Calu3 (cell line): ENCODE measurements around the gene FAM13C. TPM values are rescaled to one million over a fixed set of nuclear protein-coding genes. Genes with fewer than 3 reads are reported as not detected.

Source experiments
- BruUV-seq: library from RNA; stranded (reverse); fragments of 400-500 nt; replicated peaks from 2 replicates; lab custom pipeline; 2021; lab: Mats Ljungman, UMichigan
- CTCF ChIA-PET: fragments of 300-600 bp; sonication (Branson Sonifier 250); formaldehyde crosslinking; loops from one replicate; lab custom pipeline; 2022; ENCODE audit warnings: antibody characterized with exemption; lab: Charles Lee
- DNase-seq: peaks from one replicate; pipeline ENCODE4 v3.0.0; 2022
- H3K27ac Mint-ChIP-seq: one replicate; pipeline ENCODE4 v1.8.0; 2022; ENCODE audit warnings: mixed read lengths; ENCODE audit not compliant: unreplicated experiment
- H3K27me3 Mint-ChIP-seq: one replicate; pipeline ENCODE4 v1.8.0; 2022; ENCODE audit warnings: mixed read lengths; ENCODE audit not compliant: unreplicated experiment
- H3K36me3 Mint-ChIP-seq: one replicate; pipeline ENCODE4 v1.8.0; 2022; ENCODE audit warnings: mild to moderate bottlenecking, moderate library complexity, mixed read lengths; ENCODE audit not compliant: insufficient read depth, unreplicated experiment
- H3K4me1 Mint-ChIP-seq: one replicate; pipeline ENCODE4 v1.8.0; 2022; ENCODE audit warnings: mild to moderate bottlenecking, low read depth, mixed read lengths; ENCODE audit not compliant: unreplicated experiment
- H3K4me3 Mint-ChIP-seq: one replicate; pipeline ENCODE4 v1.8.0; 2022; ENCODE audit warnings: mild to moderate bottlenecking, low read depth, moderate library complexity, mixed read lengths; ENCODE audit not compliant: unreplicated experiment
- H3K9me3 Mint-ChIP-seq: one replicate; pipeline ENCODE4 v1.8.0; 2022; ENCODE audit warnings: low read depth, mixed read lengths; ENCODE audit not compliant: unreplicated experiment
- CTCF ChIP-seq: fragments of 200-600 bp; IDR thresholded peaks from one replicate; pipeline ENCODE4 v1.8.0; 2022; ENCODE audit warnings: antibody characterized with exemption; ENCODE audit not compliant: unreplicated experiment
- intact Hi-C: fragments of 100-400 bp; cut with micrococcal nuclease; formaldehyde crosslinking; loops from one replicate; pipeline ENCODE4 v1.10.0; 2022; ENCODE audit not compliant: unreplicated experiment
- total RNA-seq: library from RNA; stranded (reverse); gene quantifications from 2 replicates; pipeline ENCODE4 v1.2.3, GENCODE V29; 2022

Gene FAM13C
- total RNA-seq, 1 experiment from 2014 or later = not detected

DNA sequence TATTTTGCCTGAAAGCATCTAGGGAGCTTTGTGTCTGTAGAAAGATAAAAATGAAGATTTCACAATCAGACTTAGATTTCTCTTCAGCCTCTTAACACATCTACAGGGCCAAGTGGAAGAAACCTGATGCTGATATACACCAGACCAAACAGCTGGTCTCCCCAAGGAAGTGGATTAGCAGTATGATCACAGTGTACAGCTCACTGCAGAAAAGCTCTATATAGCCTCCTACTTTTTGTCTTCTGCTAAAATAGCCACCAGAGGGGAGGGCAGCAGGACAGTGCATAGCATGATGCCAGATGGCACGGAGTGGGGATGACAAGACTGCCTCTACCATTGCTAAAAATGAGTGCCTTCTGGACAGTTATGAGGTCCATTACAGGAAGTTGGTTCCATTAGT is 16.0 kb downstream of the FAM13C start:
- TF ChIP-seq CTCF = no peak
- intact Hi-C loops = no loop called here
- Mint-ChIP-seq H3K9me3 (no peaks in the 10 kb centered on the region), H3K36me3 (no peaks in the 10 kb centered on the region), H3K4me3 (no peak overlapping the region), H3K4me1 (no peaks in the 10 kb centered on the region), H3K27ac (no peak overlapping the region), H3K27me3 (peaks cover 66% of the 10 kb centered on the region)
- no TSS peak for BruUV-seq
- DNase-seq = no peak
- CTCF ChIA-PET = interaction anchor here (0.5 to 0.9 kb wide), 2 partner anchors 14 to 70 kb away, joined by 3 read pairs; no protein-coding TSS in a partner anchor

- CTCF ChIA-PET = no interaction called here
- TF ChIP-seq CTCF = no peak
- BruUV-seq = no TSS peak
- H3K27ac Mint-ChIP-seq = no peak overlapping the region
- no peak for DNase-seq
- no peak overlapping the region for H3K4me3 Mint-ChIP-seq
- H3K27me3 Mint-ChIP-seq = peaks cover 77% of the 10 kb centered on the region
- H3K4me1 Mint-ChIP-seq = no peaks in the 10 kb centered on the region
- intact Hi-C loops = no loop called here
- H3K36me3 Mint-ChIP-seq = no peaks in the 10 kb centered on the region
- H3K9me3 Mint-ChIP-seq = no peaks in the 10 kb centered on the region
These were observed 19.6 kb downstream of the FAM13C start for GRCh38 chr10:59342723-59343122.

DNA sequence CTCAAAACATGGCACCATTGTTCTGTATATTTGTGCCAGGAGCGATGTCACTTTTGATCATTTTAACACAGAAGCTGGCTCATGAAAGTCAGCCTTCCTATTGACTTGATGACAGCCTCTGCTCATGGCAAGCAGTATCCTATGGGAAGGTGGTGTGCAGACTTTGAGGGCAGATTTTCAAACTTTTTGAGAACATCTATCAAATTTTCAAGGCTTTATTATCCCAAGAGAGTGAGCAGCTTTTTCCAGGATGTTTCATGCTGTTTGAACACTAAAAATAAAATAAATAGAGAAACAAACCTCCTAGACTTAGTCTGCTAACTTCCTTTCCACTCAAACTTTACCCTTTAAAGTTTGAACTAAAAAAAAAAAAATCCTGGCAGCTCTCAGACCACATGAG is 20.3 kb downstream of the FAM13C start:
- no peak for TF ChIP-seq CTCF
- Mint-ChIP-seq H3K27ac (no peak overlapping the region), H3K36me3 (no peaks in the 10 kb centered on the region), H3K4me3 (no peak overlapping the region), H3K27me3 (peaks cover 83% of the 10 kb centered on the region), H3K4me1 (no peaks in the 10 kb centered on the region), H3K9me3 (no peaks in the 10 kb centered on the region)
- CTCF ChIA-PET = interaction anchor here (1.1 kb wide), 1 partner anchor 50 kb away, joined by 5 read pairs; no protein-coding TSS in a partner anchor
- no peak for DNase-seq
- BruUV-seq = no TSS peak
- intact Hi-C loops = no loop called here

DNA sequence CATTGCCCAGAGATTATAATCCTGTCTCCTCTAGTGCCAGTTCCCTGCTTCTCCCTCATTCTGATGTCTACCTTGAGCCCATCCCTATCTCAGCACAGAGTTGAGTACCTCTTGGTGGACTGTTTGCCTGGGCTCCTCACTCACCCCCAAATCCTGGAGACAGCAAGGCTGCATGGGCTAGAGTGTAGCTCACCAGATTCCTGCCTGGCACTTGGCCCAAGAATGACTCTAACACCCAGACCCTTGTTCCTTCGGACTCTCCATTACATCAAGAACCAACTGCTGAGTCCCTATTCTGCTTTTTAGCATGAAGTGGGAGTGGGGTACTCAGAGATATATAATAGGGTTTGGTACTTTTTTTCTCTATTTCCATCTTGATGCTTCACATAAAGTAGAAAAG is 22.1 kb downstream of the FAM13C start:
- no peaks in the 10 kb centered on the region for H3K9me3 Mint-ChIP-seq

More for the DNA sequence above, 22.1 kb downstream of the FAM13C start:
- Mint-ChIP-seq H3K27me3 (peaks cover 80% of the 10 kb centered on the region), H3K27ac (no peak overlapping the region), H3K4me3 (no peak overlapping the region), H3K4me1 (no peaks in the 10 kb centered on the region), H3K36me3 (no peaks in the 10 kb centered on the region)
- no peak for TF ChIP-seq CTCF
- no TSS peak for BruUV-seq
- intact Hi-C loops = no loop called here
- CTCF ChIA-PET = no interaction called here
- DNase-seq = no peak
